HK-2 (cell line): ENCODE measurements around the gene HMCES.
"Not testable (repeated sequence)": the region's sequence is repeated elsewhere in the genome, so short reads cannot be mapped to it uniquely, and the experiment has no call there.

Source experiments
- DNase-seq: peaks from one replicate; pipeline ENCODE4 v3.0.0-alpha.2; 2018; ENCODE audit not compliant: unreplicated experiment

Gene HMCES

DNA sequence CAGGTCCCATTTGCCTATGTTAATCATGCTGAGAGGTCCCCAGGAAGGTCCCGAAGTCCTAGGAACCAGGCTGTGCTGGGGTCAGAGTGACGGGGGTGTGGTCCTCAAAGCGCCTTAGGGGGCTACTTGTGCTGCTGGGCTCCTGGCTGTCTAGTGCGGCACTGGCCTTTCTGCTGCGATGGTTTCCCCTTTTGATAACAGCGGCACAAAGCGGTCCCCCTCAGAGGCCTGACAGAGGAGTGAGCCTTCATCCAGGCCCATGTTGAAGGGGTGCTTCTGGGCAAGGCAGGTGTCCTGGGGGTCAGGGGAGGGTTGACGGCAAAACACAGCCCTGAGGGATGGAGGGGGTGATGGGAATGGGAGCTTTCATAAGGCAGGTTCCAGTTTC is 68.8 kb downstream of the HMCES start:
- DNase-seq = no peak

DNA sequence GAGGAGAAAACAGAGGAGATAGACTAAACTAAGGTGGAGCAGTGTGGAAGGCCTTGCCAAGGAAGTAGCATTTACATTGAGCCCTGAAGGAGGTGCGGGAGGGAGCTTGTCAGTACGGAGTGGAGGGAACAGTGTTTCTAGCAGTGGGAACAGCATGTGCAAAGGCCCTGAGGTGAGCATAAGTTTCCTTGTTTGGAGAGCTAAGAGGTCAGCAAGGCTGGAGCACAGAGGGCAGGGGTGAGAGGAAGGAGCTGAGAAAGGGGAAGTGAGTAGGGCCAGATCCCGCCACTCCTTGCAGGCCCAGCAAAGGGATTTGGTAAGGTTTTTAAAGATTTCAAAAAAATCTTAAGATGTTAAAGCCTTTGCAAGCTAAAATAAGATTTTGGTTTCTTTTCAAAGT is 70.1 kb downstream of the HMCES start:
- no peak for DNase-seq

DNA sequence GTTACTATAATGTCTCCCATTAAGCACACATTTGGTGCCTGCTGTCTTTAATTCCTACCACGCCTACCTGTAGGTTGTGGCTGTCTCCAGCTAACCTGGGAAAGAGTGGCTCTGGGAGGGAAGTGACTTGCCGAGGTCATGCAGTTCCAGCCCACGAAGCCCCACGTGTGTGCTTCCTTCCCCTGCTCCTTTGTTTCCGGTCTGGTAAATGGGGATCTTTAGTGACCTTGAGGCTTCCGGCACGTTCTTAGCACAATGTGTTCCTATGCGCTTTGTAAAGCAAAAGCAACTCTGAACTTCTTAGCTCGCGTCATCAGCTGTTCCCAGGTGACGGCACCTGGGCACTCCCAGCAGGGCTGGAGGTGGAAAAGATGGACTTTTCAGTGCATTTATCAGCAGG is 70.5 kb downstream of the HMCES start:
- not testable (repeated sequence) for DNase-seq

DNA sequence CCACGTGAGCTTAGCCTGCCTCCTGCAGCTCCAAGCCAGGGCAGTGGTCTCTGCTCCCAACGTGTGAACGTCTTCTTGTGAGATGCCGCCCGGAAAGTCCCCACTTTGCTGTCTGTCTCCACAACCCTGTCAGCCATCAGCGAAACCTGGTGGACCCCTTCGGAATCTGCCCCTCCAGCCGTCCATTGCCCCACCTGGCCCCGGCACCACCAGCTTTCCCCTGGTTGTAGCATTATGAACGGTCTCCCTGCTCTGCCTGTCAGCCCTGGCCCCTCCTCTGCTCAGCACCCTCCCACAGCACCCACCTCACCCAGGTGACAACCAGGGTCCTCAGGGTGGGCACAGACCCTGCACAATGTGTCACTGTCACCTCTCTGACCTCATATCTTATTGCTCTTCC is 71.1 kb downstream of the HMCES start:
- no peak for DNase-seq

DNA sequence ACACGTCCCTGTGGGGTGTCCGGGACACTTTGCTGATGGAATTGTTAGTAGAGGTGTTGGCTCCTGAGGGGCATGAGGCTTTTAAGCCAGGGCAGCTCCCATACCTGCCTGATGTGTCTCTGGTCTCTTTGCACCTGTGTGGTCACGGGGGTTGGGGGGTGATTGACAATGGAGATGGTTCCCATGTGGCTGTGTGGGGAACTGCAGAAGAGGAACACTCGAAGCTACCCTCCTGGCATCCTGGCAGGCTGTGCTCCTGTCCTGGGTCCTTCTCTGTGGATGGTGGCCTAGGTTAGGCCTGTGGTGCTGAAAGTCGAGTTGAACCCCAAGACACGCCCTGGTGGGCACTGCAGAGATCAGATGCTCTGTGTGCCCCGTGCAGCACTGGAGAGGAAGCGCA is 73.4 kb downstream of the HMCES start:
- no peak for DNase-seq

DNA sequence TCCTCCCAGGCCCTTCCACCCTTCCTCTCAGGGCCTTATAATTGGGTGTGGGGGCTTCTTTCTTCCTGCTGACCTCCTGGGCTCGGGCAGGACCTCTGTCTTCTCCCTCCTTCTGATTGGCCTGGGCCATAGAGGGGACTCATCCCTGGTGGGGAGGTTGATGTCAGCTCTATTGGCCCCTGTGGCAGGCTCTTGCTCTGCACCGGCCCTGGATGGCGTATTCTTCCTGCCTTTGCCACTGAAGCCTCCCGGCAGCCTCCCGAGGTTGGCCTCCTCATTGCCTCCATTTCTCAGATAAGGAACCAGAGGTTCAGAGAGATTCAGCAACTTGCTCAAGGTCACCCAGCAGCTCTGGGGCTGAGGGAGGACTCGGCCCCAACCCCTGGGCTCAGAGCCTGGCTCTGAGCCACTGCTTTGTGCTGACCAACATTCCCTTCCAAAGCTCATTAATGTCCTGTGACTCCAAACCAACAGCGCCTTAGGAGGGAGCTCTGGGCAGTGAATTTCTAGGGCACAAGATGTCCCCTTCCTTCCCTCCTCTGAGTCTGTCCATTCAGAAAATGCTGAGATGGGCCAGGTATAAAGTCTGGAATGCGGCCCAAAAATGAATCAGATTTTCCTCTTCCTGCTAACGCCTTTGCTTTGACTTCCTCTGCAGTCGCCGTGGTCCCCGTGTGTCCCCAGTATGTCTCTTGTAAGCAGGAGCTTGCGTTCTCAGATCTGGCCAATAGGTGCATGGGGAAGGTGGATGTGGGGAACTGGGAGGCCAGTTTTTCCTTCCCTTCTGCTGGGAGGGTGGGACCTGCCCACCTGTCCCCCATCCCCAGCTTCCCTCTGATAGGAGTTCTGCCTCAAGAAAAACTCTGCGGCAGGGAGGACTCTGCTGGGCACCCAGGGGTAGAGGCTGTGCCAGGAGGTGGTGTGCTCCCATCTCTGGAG is 74.2 kb downstream of the HMCES start:
- DNase-seq = no peak

DNA sequence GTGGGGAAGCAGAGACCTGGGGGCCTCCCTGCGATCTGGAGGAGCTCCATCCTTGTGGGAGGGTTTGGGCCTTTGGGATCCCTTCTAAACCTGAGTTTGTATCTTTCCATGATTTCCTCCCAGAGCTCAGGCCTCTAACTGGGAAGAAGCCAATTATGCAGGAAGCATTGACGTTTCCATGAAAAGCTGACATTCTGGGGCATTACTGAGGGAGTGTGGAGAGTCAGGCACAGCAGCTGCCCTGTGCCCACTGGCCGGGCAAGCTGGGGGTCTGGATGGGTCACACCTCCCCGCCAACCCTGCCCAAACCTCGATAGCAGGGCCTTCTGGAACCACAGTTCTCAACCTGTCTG is 74.9 kb downstream of the HMCES start:
- DNase-seq = no peak
